A549 (cell line): ENCODE data around the gene RUNX2. TPM values are rescaled to one million over a fixed set of nuclear protein-coding genes. Genes with fewer than 3 reads are reported as not detected.

Source experiments
- ATAC-seq, 2 experiments: fragments of 200-7000 bp in 1 of 2; fragments of >200 bp in 1 of 2; cut with Nextera tagmentation in 1 of 2; cut with Tn5 transposase in 1 of 2; 3 replicates each; pipeline versions ENCODE4 v1.8.0 to v1.9.1; 2018 to 2020; ENCODE audit warnings: mild to moderate bottlenecking in 1 of 2, moderate library complexity in 1 of 2
- CTCF ChIA-PET: fragments of 300-600 bp; sonication (Branson Sonifier 250); formaldehyde crosslinking; extraction: SDS; loops from one replicate; lab custom pipeline; 2021; ENCODE audit warnings: antibody characterized with exemption, inconsistent platforms; lab: Yijun Ruan, JAX
- POLR2A ChIA-PET: fragments of 350-600 bp; formaldehyde crosslinking; extraction: SDS; loops from one replicate; lab custom pipeline; 2021; ENCODE audit warnings: antibody characterized with exemption, inconsistent platforms; lab: Yijun Ruan, JAX
- DNase-seq, 2 experiments: peaks; one replicate each; pipeline versions ENCODE4 v3.0.0 to v3.0.0-alpha.2; 2011 to 2016; ENCODE audit warnings: low read depth in 1 of 2, low spot score in 1 of 2
- FAIRE-seq: peaks from 2 replicates; lab custom pipeline; 2011; peaks lifted over from hg19 to GRCh38; lab: Jason Lieb, UNC
- H3K27ac ChIP-seq, 2 experiments: fragments of >200 bp; sonication (Bioruptor Twin); formaldehyde crosslinking; 3 replicates each; pipeline ENCODE4 v1.5.1; 2016 to 2017
- H3K4me1 ChIP-seq: fragments of >200 bp; sonication (Bioruptor Twin); formaldehyde crosslinking; 3 replicates; pipeline ENCODE4 v1.6.1; 2016
- H3K4me2 ChIP-seq: fragments of >200 bp; sonication (Bioruptor Twin); formaldehyde crosslinking; 3 replicates; pipeline ENCODE4 v1.6.1; 2016
- H3K4me3 ChIP-seq: fragments of >200 bp; sonication (Bioruptor Twin); formaldehyde crosslinking; 3 replicates; pipeline ENCODE4 v1.5.1; 2016
- H3K9me3 ChIP-seq: fragments of >200 bp; sonication (Bioruptor Twin); formaldehyde crosslinking; 3 replicates; pipeline ENCODE4 v1.6.1; 2016
- CBX8 ChIP-seq: fragments of 200-600 bp; sonication (generic); IDR thresholded peaks from 2 replicates; pipeline ENCODE4 v1.6.1; 2016
- CHD2 ChIP-seq: fragments of 150-350 bp; IDR thresholded peaks from 2 replicates; pipeline ENCODE4 v1.6.1; 2014; ENCODE audit warnings: low read length; ENCODE audit not compliant: partially characterized antibody
- CHD4 ChIP-seq: fragments of 200-600 bp; sonication (generic); IDR thresholded peaks from 2 replicates; pipeline ENCODE4 v1.6.1; 2016; ENCODE audit warnings: antibody characterized with exemption, mild to moderate bottlenecking, borderline replicate concordance
- CTCF ChIP-seq: fragments of >200 bp; sonication (Bioruptor Twin); formaldehyde crosslinking; IDR thresholded peaks from 3 replicates; pipeline ENCODE4 v1.5.1; 2016
- EHMT2 ChIP-seq: fragments of 200-600 bp; sonication (generic); IDR thresholded peaks from 2 replicates; pipeline ENCODE4 v1.6.1; 2016; ENCODE audit warnings: antibody characterized with exemption, low read depth, mild to moderate bottlenecking, moderate library complexity
- EP300 ChIP-seq, 2 experiments: fragments of >200 bp; sonication (Bioruptor Twin); formaldehyde crosslinking; IDR thresholded peaks; 2 replicates in 1 of 2; 3 replicates in 1 of 2; pipeline ENCODE4 v1.6.1; 2016 to 2017
- ESRRA ChIP-seq: fragments of 150-350 bp; IDR thresholded peaks from 2 replicates; pipeline ENCODE4 v1.6.1; 2014; ENCODE audit warnings: mild to moderate bottlenecking, low read length, borderline replicate concordance
- FOSL2 ChIP-seq, 2 experiments: fragments of 450-650 bp in 1 of 2; fragments of >200 bp in 1 of 2; sonication (Bioruptor Twin) in 1 of 2; formaldehyde crosslinking; IDR thresholded peaks; 2 replicates each; pipeline versions ENCODE4 v1.5.0 to v1.6.1; 2016 to 2020; ENCODE audit warnings: mild to moderate bottlenecking in 1 of 2, moderate library complexity in 1 of 2
- JUNB ChIP-seq: fragments of >200 bp; sonication (Bioruptor Twin); formaldehyde crosslinking; IDR thresholded peaks from 2 replicates; pipeline ENCODE4 v1.6.1; 2016
- MAFK ChIP-seq: fragments of 450-650 bp; IDR thresholded peaks from 2 replicates; pipeline ENCODE4 v1.6.1; 2014; ENCODE audit not compliant: partially characterized antibody
- MAX ChIP-seq: IDR thresholded peaks from 2 replicates; pipeline ENCODE4 v1.6.1; 2012
- NR3C1 ChIP-seq: fragments of >200 bp; sonication (Bioruptor Twin); formaldehyde crosslinking; IDR thresholded peaks from 3 replicates; pipeline ENCODE4 v1.6.1; 2017
- PBX3 ChIP-seq: IDR thresholded peaks from 2 replicates; pipeline ENCODE4 v1.6.1; 2012
- RCOR1 ChIP-seq: fragments of 150-350 bp; IDR thresholded peaks from 2 replicates; pipeline ENCODE4 v1.6.1; 2014; ENCODE audit warnings: antibody characterized with exemption, low read length, low read depth
- REST ChIP-seq: fragments of 200-600 bp; sonication (generic); IDR thresholded peaks from 2 replicates; pipeline ENCODE4 v1.6.1; 2016; ENCODE audit warnings: antibody characterized with exemption, mild to moderate bottlenecking, moderate library complexity
- SREBF2 ChIP-seq: fragments of 450-650 bp; IDR thresholded peaks from 2 replicates; pipeline ENCODE4 v1.6.1; 2014; ENCODE audit warnings: mild to moderate bottlenecking, moderate library complexity
- TP53 ChIP-seq: fragments of 250-450 bp; sonication (Bioruptor Pico); IDR thresholded peaks from 2 replicates; pipeline ENCODE4 v1.5.0; 2021; ENCODE audit warnings: mild to moderate bottlenecking, moderate library complexity
- ZNF302 ChIP-seq: fragments of 250-450 bp; sonication (Bioruptor Pico); IDR thresholded peaks from 2 replicates; pipeline ENCODE4 v1.9.0; 2021; ENCODE audit warnings: inconsistent platforms, mild to moderate bottlenecking, moderate library complexity
- ZSCAN20 ChIP-seq: fragments of 250-450 bp; sonication (Bioruptor Pico); IDR thresholded peaks from 2 replicates; pipeline ENCODE4 v1.8.0; 2022; ENCODE audit warnings: mild to moderate bottlenecking, moderate library complexity
- WGBS: methylation state at CpG from one replicate; pipeline ENCODE4 v1.1.6; 2017; ENCODE audit errors: missing lambda C conversion rate; 5-methylcytosine and 5-hydroxymethylcytosine counted together
- polyA plus RNA-seq, 4 experiments: library from polyadenylated mRNA; depleted of rRNA in 3 of 4; stranded (reverse); fragments of >200 nt; fragmentation: RNase III in 1 of 4; extraction: RNeasy Plus Mini Kit Qiagen cat#74134 plus additional on column Dnase treatment in 1 of 4; gene quantifications; 2 replicates in 3 of 4; 3 replicates in 1 of 4; pipeline ENCODE4 v1.2.3, GENCODE V29; 2011 to 2017

The RUNX2 gene
- polyA plus RNA-seq, 2 of the 4 experiments (the other 2 are of a cell fraction), result 0.13 to 0.83 TPM

- FAIRE-seq (no peak), ATAC-seq (no peak), DNase-seq (no peak)
- Histone ChIP-seq H3K4me3 (no peak overlapping the region), H3K27ac (peak overlapping the region in 1 of 2 experiments; percentile 3; a peak in 1 of 6 replicates), H3K9me3 (no peaks in the 10 kb centered on the region), H3K4me2 (no peak overlapping the region), H3K4me1 (peaks cover 15% of the 10 kb centered on the region; the same call in 2 of the 3 replicates)
- TF ChIP-seq CTCF, result no peak
- TF ChIP-seq CHD4, result no peak
- no peak for TF ChIP-seq ESRRA
- TF ChIP-seq SREBF2, result no peak
- TF ChIP-seq MAFK, result no peak
- no peak for TF ChIP-seq ZSCAN20 (CRISPR knock-in tag)
- TF ChIP-seq PBX3, result no peak
- no peak for TF ChIP-seq JUNB
- no peak for TF ChIP-seq REST
- no peak for TF ChIP-seq ZNF302 (CRISPR knock-in tag)
- no peak for TF ChIP-seq FOSL2 (IDR thresholded peaks at IDR 0.05)
- no peak for TF ChIP-seq FOSL2 (CRISPR knock-in tag; IDR thresholded peaks at IDR 0.05)
- TF ChIP-seq RCOR1, result no peak
- no peak for TF ChIP-seq EP300 (IDR thresholded peaks at IDR 0.05)
- no peak for TF ChIP-seq CHD2
- no peak for TF ChIP-seq TP53 (CRISPR knock-in tag)
- ChIA-PET CTCF (interaction anchor here (4.4 kb wide), 1 partner anchor 9 kb away, joined by 28 read pairs; no protein-coding TSS in a partner anchor), POLR2A (no interaction called here)
- 83% methylated on average over 4 of the region's 4 CpGs for whole genome bisulfite sequencing
These were observed 377.2 kb downstream of the RUNX2 start for GRCh38 chr6:45705137-45705855.

GRCh38 chr6:45706319-45706718 is 378.2 kb downstream of the RUNX2 start:
- POLR2A ChIA-PET, result no interaction called here
- WGBS, result 6% methylated on average over 2 of the region's 2 CpGs

More at GRCh38 chr6:45706319-45706718, 378.2 kb downstream of the RUNX2 start:
- CTCF ChIA-PET, result interaction anchor here (4.4 kb wide), 1 partner anchor 8 kb away, joined by 28 read pairs; no protein-coding TSS in a partner anchor
- Histone ChIP-seq H3K4me1 (peaks cover 25% of the 10 kb centered on the region), H3K9me3 (no peaks in the 10 kb centered on the region), H3K4me2 (no peak overlapping the region), H3K4me3 (no peak overlapping the region), H3K27ac (0 out of 6 replicates have a peak overlapping the region, but pooled peaks of 1 of the 2 experiments have one; percentile 21)
- no peak for TF ChIP-seq EHMT2
- TF ChIP-seq JUNB, result no peak
- TF ChIP-seq MAX, result no peak
- no peak for TF ChIP-seq CBX8
- TF ChIP-seq NR3C1, result no peak
- FAIRE-seq (no peak), ATAC-seq (no peak), DNase-seq (no peak)
